ENCODE measurements around the gene PRR5.

GRCh38 chr22:44663256-44663999 is 38.6 kb upstream of the PRR5 start:
- no peak for TF ChIP-seq CTCF (IDR thresholded peaks at IDR 0.05)
- no peak for TF ChIP-seq POLR2A (IDR thresholded peaks at IDR 0.05)
